ENCODE measurements around the gene TTC28.

The TTC28 gene

GRCh38 chr22:28051091-28051786, 628.4 kb downstream of the TTC28 start:
- DNase-seq (ENCODE audit: low spot score), result no peak

DNA sequence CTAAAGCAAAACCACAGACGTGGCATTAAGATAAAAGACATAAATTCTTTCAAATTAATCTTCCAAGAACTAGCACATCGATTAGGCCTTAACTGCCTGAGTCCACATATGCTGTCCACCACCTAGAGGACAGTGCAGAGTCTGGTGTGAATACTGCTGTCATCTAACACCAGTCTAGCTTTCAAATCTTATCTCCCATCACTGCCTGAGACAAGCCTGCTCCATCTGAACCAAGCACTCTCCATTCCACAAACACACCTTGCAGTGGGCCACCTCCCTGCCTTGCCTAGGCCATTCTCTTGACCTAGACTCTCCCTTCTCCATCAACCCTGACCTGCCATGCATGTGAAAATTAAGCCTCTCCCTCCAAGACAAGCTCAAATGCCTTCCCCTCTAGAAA, 631.1 kb downstream of the TTC28 start:
- no peak for DNase-seq (ENCODE audit: low spot score)

DNA sequence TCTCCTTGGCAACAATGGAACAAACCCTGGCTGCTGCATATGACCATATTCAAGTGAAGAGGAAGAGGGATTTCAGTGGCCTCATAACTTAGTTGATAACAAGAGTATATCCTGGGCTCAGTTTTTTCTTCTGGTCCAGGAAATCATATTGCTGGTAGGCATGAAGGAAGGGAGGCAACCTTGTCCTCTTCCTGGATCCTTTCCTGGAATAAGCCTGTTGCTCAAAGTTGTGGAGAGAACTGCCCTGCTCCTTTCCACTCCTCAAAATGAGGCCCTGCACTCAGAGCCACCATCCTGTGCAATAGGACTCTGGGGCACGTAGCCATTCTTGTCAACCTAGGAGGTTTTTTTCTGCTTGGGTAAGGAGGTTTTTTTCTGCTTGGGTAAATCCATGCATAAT, 631.9 kb downstream of the TTC28 start:
- no peak for DNase-seq (ENCODE audit: low spot score)

GRCh38 chr22:28046100-28046499, 633.5 kb downstream of the TTC28 start:
- DNase-seq (ENCODE audit: low spot score), result no peak

- no peak for DNase-seq (ENCODE audit: low spot score)
Measured at GRCh38 chr22:28044546-28045173, 635.0 kb downstream of the TTC28 start.

DNA sequence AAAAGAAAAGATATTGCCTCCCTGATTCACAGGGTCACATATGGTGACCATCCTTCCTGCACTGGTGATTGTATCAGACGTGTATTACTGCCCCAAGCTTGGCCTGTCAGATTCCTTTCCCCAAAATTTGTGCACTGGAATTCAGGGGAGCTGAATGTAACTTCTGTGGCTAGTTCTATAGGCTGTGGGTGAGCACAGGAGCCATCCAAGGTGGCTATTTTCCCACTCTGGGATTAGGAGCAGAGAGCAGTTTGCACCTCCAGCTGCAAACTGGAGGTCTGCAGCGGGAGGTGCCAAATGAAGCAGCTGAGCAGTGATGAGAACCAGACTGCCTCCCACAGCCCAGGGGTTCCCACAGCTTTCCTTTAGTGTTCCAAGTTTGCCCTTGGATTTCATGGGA, 636.4 kb downstream of the TTC28 start:
- DNase-seq (ENCODE audit: low spot score), result no peak

GRCh38 chr22:28034760-28035401, 644.8 kb downstream of the TTC28 start:
- DNase-seq (ENCODE audit: low spot score), result peak; percentile 48

DNA sequence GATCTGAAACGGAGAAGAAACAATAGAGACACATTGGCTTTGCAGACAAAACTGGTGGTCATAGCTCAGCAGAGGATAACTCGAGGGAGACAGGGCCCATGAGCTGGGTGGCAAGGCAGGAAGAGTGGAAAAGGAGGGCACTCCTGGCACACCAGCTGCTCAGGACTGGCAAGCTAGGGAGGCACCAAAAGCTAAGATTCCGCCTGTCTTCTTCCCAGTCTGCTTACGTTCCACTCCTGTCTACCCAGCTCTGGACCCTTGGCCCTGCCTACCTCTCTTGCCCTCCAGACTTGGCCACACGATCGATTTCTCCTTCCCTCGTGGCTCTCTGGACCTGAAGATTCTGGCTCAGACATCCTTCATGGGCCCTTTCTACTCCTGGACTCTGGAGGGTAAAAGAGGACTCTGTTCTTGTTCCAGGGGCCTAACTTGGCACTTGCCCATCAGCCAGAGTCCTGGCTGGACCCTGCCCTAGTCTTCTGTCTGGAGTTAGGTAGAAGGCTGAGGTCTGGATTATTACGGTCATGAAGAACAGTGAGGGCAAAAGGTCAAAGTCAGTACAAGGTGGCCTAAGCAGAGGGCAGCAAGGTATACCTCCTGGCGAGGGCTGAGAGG, 645.4 kb downstream of the TTC28 start:
- DNase-seq (ENCODE audit: low spot score), result no peak

DNA sequence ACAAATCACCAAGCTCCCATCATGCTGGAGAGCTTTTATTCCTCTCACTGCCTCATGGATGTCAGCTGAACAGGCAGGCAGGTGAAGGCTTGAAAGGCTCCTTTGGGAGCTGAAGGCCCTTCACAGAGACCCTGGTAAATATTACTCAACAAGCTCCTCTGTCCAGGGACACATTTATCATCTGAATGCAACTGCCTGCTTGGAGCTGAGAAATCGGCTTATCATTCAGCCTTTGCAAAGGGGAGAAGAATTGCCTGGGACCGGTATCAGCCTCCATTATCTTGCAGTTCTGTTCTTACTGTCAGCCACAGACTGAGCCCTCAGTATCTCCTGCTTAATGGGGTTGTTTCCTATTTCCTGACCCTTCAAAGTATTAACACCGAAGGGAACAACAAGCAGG, 646.8 kb downstream of the TTC28 start:
- DNase-seq (ENCODE audit: low spot score), result no peak

- no peak for DNase-seq (ENCODE audit: low spot score)
Measured at GRCh38 chr22:28031383-28031922, 648.2 kb downstream of the TTC28 start.

- DNase-seq (ENCODE audit: low spot score), result no peak
Measured at GRCh38 chr22:28030473-28030872, 649.2 kb downstream of the TTC28 start.

DNA sequence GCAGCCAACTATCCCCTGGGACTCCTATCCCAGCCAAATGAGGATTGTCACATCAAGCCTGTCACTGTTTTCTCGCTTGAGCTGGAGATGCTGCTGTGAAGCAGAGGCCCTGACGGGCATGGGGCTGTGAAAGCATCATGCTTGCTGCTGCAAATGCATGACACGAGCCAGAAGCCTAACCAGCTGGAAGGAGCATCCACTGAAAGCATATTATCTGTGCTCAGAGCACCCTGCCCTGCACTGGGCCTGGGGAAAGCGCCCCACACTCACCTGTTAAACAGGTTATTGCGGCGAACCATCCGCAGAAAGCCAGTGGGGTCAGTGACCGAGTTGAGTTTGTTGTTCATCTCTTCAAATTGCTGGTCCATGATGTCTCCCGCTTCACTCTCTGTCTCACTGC, 649.7 kb downstream of the TTC28 start:
- no peak for DNase-seq (ENCODE audit: low spot score)

- peak; percentile 44 for DNase-seq (ENCODE audit: low spot score)
Measured at GRCh38 chr22:28029201-28029948, 650.3 kb downstream of the TTC28 start.

GRCh38 chr22:28027453-28028448, 651.9 kb downstream of the TTC28 start:
- no peak for DNase-seq (ENCODE audit: low spot score)

DNA sequence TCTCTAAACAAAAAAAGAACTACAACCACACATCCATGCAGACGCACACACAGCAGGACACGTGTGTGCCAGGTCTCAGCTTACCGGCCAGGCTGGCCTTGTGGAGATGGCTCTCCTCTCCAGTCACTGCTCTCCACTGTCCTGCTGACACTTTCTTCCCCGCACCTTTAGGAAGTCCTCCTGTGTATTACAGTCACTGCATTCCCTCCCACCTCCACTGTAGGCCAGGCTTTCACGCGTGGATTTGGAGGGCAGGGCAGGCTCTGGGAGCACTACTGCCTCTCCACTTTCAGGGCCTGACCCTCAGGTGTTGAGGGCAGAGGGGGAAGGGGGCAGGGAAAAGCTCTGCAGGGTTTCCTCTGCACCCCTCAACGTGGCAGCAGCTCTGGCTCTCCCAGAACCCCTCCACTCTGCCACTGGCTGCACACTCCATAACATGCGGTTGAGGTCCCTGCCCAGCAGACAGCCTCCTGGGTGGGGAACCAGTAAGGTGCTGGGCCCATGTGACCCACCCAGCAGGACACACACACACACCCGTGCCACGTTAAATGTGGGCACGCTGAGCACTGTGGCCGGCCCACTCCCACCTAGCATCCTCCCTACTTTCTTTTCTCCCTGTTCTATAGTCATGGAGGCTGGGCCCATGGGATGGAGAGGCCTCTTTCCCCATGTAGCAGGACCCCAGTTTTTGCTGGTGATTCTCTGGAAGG, 653.6 kb downstream of the TTC28 start:
- DNase-seq (ENCODE audit: low spot score), result no peak

DNA sequence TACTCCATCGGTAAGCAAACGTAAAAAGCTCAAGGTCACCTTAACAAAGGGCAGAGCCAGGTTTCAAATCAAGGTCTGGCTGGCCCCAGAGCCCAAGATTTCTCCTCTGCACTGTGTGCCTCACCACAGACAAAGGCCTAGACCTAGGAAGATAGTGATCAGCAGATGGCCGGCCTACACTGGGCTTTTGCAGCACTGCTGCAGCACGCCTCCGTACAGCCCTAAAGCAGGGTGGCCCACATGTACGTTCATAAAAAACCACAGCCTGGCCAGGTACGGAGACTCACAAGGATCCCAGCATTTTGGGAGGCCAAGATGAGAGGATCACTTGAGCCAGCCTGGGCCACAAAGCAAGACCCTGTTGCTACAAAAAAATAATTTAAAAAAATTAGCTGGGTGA, 654.3 kb downstream of the TTC28 start:
- DNase-seq (ENCODE audit: low spot score), result no peak

DNA sequence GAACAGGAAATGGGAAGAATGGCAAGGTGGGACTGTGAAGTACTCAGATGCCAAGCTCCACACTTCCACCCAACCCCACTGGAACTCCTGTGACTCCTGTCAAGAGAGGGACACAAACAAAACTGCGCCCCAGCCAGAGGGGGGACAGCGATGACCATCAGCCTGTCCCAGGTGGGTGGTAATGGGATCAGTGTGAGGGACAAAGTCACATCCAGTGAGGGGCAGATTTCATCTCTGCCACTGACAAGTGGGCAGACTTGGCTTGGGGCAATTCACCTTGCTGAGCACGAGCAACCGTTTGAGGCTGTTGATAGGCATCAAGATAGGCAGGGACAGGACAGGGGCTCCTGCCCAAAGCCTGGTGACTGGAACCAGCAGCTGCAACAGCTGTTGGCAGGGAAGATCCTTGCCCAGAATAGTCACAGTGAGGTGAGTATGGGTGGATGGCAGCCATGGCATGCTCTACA, 655.2 kb downstream of the TTC28 start:
- DNase-seq (ENCODE audit: low spot score), result no peak

- no peak for DNase-seq (ENCODE audit: low spot score)
Measured at GRCh38 chr22:28023774-28024173, 655.9 kb downstream of the TTC28 start.

GRCh38 chr22:28023036-28023435, 656.6 kb downstream of the TTC28 start:
- DNase-seq (ENCODE audit: low spot score), result no peak

Data from pons (tissue), 1 donor.